GM10266 (cell line): ENCODE measurements around the gene KIAA0825.

Experiments
- DNase-seq: peaks from one replicate; pipeline ENCODE4 v3.0.0; 2012; ENCODE audit errors: extremely low spot score
- CTCF ChIP-seq: IDR thresholded peaks from 2 replicates; pipeline ENCODE4 v1.5.1; 2012; ENCODE audit warnings: mild to moderate bottlenecking, low read depth; ENCODE audit not compliant: control insufficient read depth, insufficient read depth; ENCODE audit errors: missing control alignments

The KIAA0825 gene

GRCh38 chr5:94347130-94347529, 271.3 kb downstream of the KIAA0825 start:
- TF ChIP-seq CTCF: no peak
- no peak for DNase-seq

GRCh38 chr5:94345257-94345656, 273.1 kb downstream of the KIAA0825 start:
- no peak for DNase-seq
- no peak for TF ChIP-seq CTCF

GRCh38 chr5:94337617-94338016, 280.8 kb downstream of the KIAA0825 start:
- no peak for TF ChIP-seq CTCF
- no peak for DNase-seq

GRCh38 chr5:94335936-94336335, 282.5 kb downstream of the KIAA0825 start:
- DNase-seq: no peak
- no peak for TF ChIP-seq CTCF

GRCh38 chr5:94329115-94329514, 289.3 kb downstream of the KIAA0825 start:
- no peak for TF ChIP-seq CTCF
- DNase-seq: no peak

GRCh38 chr5:94326586-94326985, 291.8 kb downstream of the KIAA0825 start:
- DNase-seq: no peak
- TF ChIP-seq CTCF: no peak

GRCh38 chr5:94316916-94317838, 301.2 kb downstream of the KIAA0825 start:
- no peak for TF ChIP-seq CTCF
- no peak for DNase-seq
